Osteocyte (in vitro differentiated cells): ENCODE measurements around the gene RGS12. TPM values are rescaled to one million over a fixed set of nuclear protein-coding genes. Genes with fewer than 3 reads are reported as not detected.
"Not testable (repeated sequence)": the region's sequence is repeated elsewhere in the genome, so short reads cannot be mapped to it uniquely, and the experiment has no call there.

ENCODE experiments used
- DNase-seq: peaks from one replicate; pipeline ENCODE4 v3.0.0; 2021; ENCODE audit warnings: mixed read lengths; ENCODE audit not compliant: unreplicated experiment; ENCODE audit errors: extremely low spot score
- H3K27ac Mint-ChIP-seq: one replicate; pipeline ENCODE4 v1.8.0; 2021; ENCODE audit warnings: mild to moderate bottlenecking, mixed read lengths; ENCODE audit not compliant: unreplicated experiment
- H3K27me3 Mint-ChIP-seq: one replicate; pipeline ENCODE4 v1.8.0; 2021; ENCODE audit warnings: mixed read lengths; ENCODE audit not compliant: unreplicated experiment
- H3K36me3 Mint-ChIP-seq: one replicate; pipeline ENCODE4 v1.8.0; 2021; ENCODE audit warnings: mixed read lengths; ENCODE audit not compliant: unreplicated experiment
- H3K4me1 Mint-ChIP-seq: one replicate; pipeline ENCODE4 v1.8.0; 2021; ENCODE audit warnings: mixed read lengths; ENCODE audit not compliant: unreplicated experiment
- H3K4me3 Mint-ChIP-seq: one replicate; pipeline ENCODE4 v1.8.0; 2021; ENCODE audit warnings: mild to moderate bottlenecking, moderate library complexity, mixed read lengths; ENCODE audit not compliant: unreplicated experiment
- H3K9me3 Mint-ChIP-seq: one replicate; pipeline ENCODE4 v1.8.0; 2021; ENCODE audit warnings: mixed read lengths; ENCODE audit not compliant: unreplicated experiment
- CTCF ChIP-seq: fragments of 200-600 bp; sonication (generic); IDR thresholded peaks from 2 replicates; pipeline ENCODE4 v1.5.0; 2021; ENCODE audit warnings: antibody characterized with exemption, mild to moderate bottlenecking, moderate library complexity
- total RNA-seq: library from RNA; stranded (reverse); gene quantifications from 2 replicates; pipeline ENCODE4 v1.2.1, GENCODE V29; 2021

RGS12 gene
- total RNA-seq, 1 donor from 2014 or later: 32.5 TPM

- peaks cover 21% of the 10 kb centered on the region for H3K36me3 Mint-ChIP-seq
- H3K9me3 Mint-ChIP-seq: peaks cover 9% of the 10 kb centered on the region
- no peak overlapping the region for H3K4me3 Mint-ChIP-seq
Observed at GRCh38 chr4:3299976-3300671, 7.3 kb downstream of the RGS12 start.

GRCh38 chr4:3300882-3301281 lies 8.1 kb downstream of the RGS12 start:
- not testable (repeated sequence) for H3K27ac Mint-ChIP-seq, H3K27me3 Mint-ChIP-seq, DNase-seq, H3K4me3 Mint-ChIP-seq, H3K9me3 Mint-ChIP-seq
- Mint-ChIP-seq H3K36me3 (peaks cover 18% of the 10 kb centered on the region), H3K4me1 (peaks cover 13% of the 10 kb centered on the region)

More at GRCh38 chr4:3299976-3300671, 7.3 kb downstream of the RGS12 start:
- no peak for TF ChIP-seq CTCF
- H3K27me3 Mint-ChIP-seq: no peaks in the 10 kb centered on the region
- H3K27ac Mint-ChIP-seq: no peak overlapping the region
- peaks cover 16% of the 10 kb centered on the region for H3K4me1 Mint-ChIP-seq
- no peak for DNase-seq

GRCh38 chr4:3301450-3302172 lies 8.8 kb downstream of the RGS12 start:
- Mint-ChIP-seq H3K4me1 (peaks cover 15% of the 10 kb centered on the region), H3K36me3 (peaks cover 16% of the 10 kb centered on the region), H3K9me3 (peaks cover 9% of the 10 kb centered on the region), H3K27me3 (no peaks in the 10 kb centered on the region), H3K4me3 (no peak overlapping the region), H3K27ac (no peak overlapping the region)
- no peak for DNase-seq
- no peak for TF ChIP-seq CTCF

GRCh38 chr4:3302173-3302785 lies 9.5 kb downstream of the RGS12 start:
- no peak overlapping the region for H3K27ac Mint-ChIP-seq
- DNase-seq: no peak
- H3K9me3 Mint-ChIP-seq: peaks cover 9% of the 10 kb centered on the region
- TF ChIP-seq CTCF: no peak
- H3K4me3 Mint-ChIP-seq: no peak overlapping the region
- peaks cover 15% of the 10 kb centered on the region for H3K4me1 Mint-ChIP-seq
- H3K27me3 Mint-ChIP-seq: no peaks in the 10 kb centered on the region
- H3K36me3 Mint-ChIP-seq: peaks cover 13% of the 10 kb centered on the region

- H3K4me3 Mint-ChIP-seq: no peak overlapping the region
- TF ChIP-seq CTCF: no peak
- H3K4me1 Mint-ChIP-seq: peaks cover 20% of the 10 kb centered on the region
- DNase-seq: no peak
- H3K27me3 Mint-ChIP-seq: no peaks in the 10 kb centered on the region
- H3K27ac Mint-ChIP-seq: no peak overlapping the region
- peaks cover 6% of the 10 kb centered on the region for H3K36me3 Mint-ChIP-seq
- peaks cover 4% of the 10 kb centered on the region for H3K9me3 Mint-ChIP-seq
Observed at GRCh38 chr4:3302786-3303564, 10.2 kb downstream of the RGS12 start.
